Left ventricle myocardium inferior (tissue), 1 donor: Measurements from ENCODE around the gene LIPA. TPM values are rescaled to one million over a fixed set of nuclear protein-coding genes. Genes with fewer than 3 reads are reported as not detected.

Experiments
- DNase-seq: peaks from one replicate; pipeline ENCODE4 v3.0.0-alpha.2; 2020
- H3K27ac ChIP-seq: fragments of 200-600 bp; replicated peaks from 2 replicates; pipeline ENCODE4 v1.8.0; 2021
- H3K27me3 ChIP-seq: fragments of 200-600 bp; 2 replicates; pipeline ENCODE4 v1.8.0; 2021; ENCODE audit warnings: low read depth
- H3K36me3 ChIP-seq: fragments of 200-600 bp; 2 replicates; pipeline ENCODE4 v1.8.0; 2021
- H3K4me1 ChIP-seq: fragments of 200-600 bp; 2 replicates; pipeline ENCODE4 v1.8.0; 2021
- H3K4me3 ChIP-seq: fragments of 200-600 bp; 2 replicates; pipeline ENCODE4 v1.8.0; 2021; ENCODE audit warnings: mild to moderate bottlenecking, moderate library complexity
- H3K9me3 ChIP-seq: fragments of 200-600 bp; replicated peaks from 2 replicates; pipeline ENCODE4 v1.8.0; 2021
- intact Hi-C: fragments of 100-400 bp; cut with micrococcal nuclease; formaldehyde crosslinking; loops from one replicate; pipeline ENCODE4 v1.11.0; 2022
- total RNA-seq: library from RNA; stranded (reverse); fragmentation: NEBNext Ultra II Directional; extraction: Animal tissue kit (Norgen Biotek cat#: 25700); gene quantifications from one replicate; pipeline ENCODE4 v1.2.1, GENCODE V29; 2021
- TF ChIP-seq, protein P1 (sequence below): fragments of 200-600 bp; IDR thresholded peaks from 2 replicates; pipeline ENCODE4 v1.8.0; 2021; ENCODE audit warnings: antibody characterized with exemption, mild to moderate bottlenecking, borderline replicate concordance
- donor health status: DM: no; HTN: yes; CAD: no; lungs with severe emphysema.

LIPA gene
- total RNA-seq, 1 donor from 2014 or later: 12.8 TPM

- TF ChIP-seq, protein P1, sequence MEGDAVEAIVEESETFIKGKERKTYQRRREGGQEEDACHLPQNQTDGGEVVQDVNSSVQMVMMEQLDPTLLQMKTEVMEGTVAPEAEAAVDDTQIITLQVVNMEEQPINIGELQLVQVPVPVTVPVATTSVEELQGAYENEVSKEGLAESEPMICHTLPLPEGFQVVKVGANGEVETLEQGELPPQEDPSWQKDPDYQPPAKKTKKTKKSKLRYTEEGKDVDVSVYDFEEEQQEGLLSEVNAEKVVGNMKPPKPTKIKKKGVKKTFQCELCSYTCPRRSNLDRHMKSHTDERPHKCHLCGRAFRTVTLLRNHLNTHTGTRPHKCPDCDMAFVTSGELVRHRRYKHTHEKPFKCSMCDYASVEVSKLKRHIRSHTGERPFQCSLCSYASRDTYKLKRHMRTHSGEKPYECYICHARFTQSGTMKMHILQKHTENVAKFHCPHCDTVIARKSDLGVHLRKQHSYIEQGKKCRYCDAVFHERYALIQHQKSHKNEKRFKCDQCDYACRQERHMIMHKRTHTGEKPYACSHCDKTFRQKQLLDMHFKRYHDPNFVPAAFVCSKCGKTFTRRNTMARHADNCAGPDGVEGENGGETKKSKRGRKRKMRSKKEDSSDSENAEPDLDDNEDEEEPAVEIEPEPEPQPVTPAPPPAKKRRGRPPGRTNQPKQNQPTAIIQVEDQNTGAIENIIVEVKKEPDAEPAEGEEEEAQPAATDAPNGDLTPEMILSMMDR: no peak
- H3K4me3 ChIP-seq: no peak overlapping the region
- intact Hi-C loops: no loop called here
- H3K27ac ChIP-seq: peak overlapping the region; percentile 6
- no peak for DNase-seq
- H3K27me3 ChIP-seq: no peaks in the 10 kb centered on the region
- H3K9me3 ChIP-seq: no peaks in the 10 kb centered on the region
- peaks cover 41% of the 10 kb centered on the region for H3K4me1 ChIP-seq
- peaks cover 14% of the 10 kb centered on the region for H3K36me3 ChIP-seq
These were observed 9.3 kb downstream of the LIPA start for GRCh38 chr10:89242345-89242684.

DNA sequence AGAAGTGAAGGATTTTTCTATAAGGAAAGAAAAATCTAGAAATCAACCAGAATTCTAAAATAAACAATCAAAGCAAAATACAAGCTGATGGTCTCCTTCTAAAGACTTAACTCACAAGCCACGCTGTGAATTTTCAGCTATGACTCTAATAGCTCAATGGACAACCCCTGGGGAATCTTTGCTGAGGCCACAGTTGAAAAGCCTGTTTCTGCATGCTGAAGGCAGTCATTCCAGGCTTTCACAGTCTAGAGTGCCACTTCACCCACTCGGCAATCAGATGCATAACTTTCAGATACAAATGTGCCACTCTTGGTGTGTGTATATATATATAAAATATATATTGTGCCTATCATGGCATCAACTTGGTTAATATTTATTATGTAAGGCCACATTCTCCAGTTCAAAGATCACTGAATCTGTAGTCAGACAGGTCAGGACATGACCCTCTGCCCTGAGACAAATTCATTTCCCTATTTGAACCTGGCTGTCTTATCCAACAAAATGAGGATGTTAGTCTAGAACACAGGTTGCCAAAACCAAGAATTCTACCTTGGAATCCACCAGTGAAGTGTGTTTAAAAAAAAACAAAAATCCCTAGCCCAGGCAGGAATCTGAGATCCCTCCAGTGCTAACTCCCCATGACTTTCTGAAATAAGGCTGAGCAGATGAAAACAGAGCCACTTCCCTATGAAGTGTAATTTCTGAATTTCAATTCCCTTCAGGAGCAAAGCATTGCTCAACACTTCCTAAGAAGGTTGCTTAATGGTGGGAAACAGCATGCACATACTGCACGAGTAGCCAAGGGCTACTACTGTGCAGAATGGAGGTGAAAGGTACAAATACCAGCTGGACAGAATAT lies 9.9 kb downstream of the LIPA start:
- intact Hi-C loops: no loop called here
- Histone ChIP-seq H3K27me3 (no peaks in the 10 kb centered on the region), H3K36me3 (peaks cover 14% of the 10 kb centered on the region), H3K4me1 (peaks cover 41% of the 10 kb centered on the region), H3K4me3 (no peak overlapping the region), H3K27ac (peak overlapping the region; percentile 27), H3K9me3 (no peaks in the 10 kb centered on the region)
- TF ChIP-seq, protein P1: no peak
- DNase-seq: no peak

DNA sequence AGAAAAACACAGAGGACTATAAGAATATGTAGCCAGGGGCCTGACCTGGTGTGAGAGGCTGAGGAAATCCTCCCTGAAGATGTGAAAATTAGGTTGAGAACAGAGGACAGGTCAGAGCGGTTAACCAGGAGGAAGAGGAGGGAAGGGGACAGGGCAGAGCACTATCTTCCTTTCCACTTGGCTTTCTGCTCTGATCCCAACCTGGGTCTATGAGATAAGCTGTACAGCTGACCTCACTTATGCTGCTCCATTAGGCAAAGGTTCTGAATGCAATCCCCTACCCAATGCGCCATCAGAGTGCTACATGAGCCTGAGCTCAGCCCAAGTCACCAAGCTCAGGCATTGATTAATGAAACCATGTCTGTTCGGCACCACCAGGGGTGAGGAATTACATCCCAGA lies 10.5 kb downstream of the LIPA start:
- intact Hi-C loops: no loop called here
- Histone ChIP-seq H3K9me3 (no peaks in the 10 kb centered on the region), H3K4me1 (peaks cover 41% of the 10 kb centered on the region), H3K27me3 (no peaks in the 10 kb centered on the region), H3K36me3 (peaks cover 14% of the 10 kb centered on the region), H3K4me3 (no peak overlapping the region), H3K27ac (peak overlapping the region; percentile 27)
- TF ChIP-seq, protein P1: no peak
- no peak for DNase-seq

- TF ChIP-seq, protein P1: no peak
- Histone ChIP-seq H3K4me3 (no peak overlapping the region), H3K27me3 (no peaks in the 10 kb centered on the region), H3K36me3 (peaks cover 14% of the 10 kb centered on the region), H3K9me3 (no peaks in the 10 kb centered on the region), H3K4me1 (peaks cover 41% of the 10 kb centered on the region), H3K27ac (no peak overlapping the region)
- intact Hi-C loops: no loop called here
- no peak for DNase-seq
These were observed 11.1 kb downstream of the LIPA start for GRCh38 chr10:89240519-89240918.

DNA sequence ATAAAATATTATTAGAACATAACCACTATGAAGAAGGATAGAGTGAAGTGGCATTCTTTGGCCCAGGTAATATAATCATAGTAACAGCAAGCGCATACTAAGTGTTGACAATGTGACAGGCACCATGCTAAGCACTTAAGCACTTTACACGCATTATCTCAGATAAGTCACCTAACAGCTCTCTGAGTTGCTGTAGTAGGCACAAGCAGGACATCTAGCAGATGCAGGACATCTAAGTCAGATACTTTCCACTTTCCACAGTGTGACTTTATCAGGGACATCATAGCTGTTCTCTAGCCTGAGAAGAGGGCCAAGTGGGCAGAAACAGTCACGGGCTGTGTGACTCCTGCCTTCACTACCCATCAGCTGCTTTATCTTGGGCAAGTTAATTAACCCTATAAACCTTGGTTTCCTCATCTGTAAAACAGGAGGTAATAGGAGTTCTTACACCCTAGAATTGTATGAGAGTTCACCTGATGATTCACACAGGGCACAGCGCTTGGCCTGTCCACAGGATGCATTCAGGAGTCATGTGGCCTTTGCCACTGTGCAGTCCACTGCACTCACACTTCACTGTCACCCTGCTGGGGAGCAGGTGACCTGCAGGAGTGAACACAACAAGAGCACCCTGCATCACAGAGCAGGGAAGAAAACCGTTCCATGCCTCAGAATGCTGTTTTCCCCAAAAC lies 12.5 kb downstream of the LIPA start:
- TF ChIP-seq, protein P1: no peak
- no peak for DNase-seq
- H3K27ac ChIP-seq: peak overlapping the region; percentile 10
- H3K27me3 ChIP-seq: no peaks in the 10 kb centered on the region
- peaks cover 14% of the 10 kb centered on the region for H3K36me3 ChIP-seq
- H3K4me3 ChIP-seq: no peak overlapping the region
- peaks cover 46% of the 10 kb centered on the region for H3K4me1 ChIP-seq
- intact Hi-C loops: no loop called here
- no peaks in the 10 kb centered on the region for H3K9me3 ChIP-seq
